ENCODE measurements around the gene CLCN7. TPM values are rescaled to one million over a fixed set of nuclear protein-coding genes. Genes with fewer than 3 reads are reported as not detected.

CLCN7 gene
- polyA plus RNA-seq, 1 donor from 2014 or later, result 40.9 TPM

DNA sequence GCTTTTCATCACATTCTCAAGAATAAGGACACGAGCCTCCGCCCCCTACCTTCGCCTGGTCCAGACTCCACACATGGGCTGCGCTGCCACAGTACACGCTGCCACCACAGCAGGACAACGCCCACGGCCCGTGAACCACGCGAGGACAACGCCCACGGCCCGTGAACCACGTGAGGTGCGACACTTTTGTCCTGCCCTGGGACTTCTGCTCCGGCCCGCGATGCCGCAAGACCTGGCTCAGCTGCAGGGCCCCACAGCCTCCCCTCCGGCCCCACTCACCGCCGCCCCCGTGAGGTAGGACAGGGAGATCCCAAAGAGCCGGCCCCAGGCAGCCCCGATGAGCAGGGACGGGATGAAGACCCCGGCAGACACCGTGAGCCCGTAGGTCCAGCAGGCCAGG lies 24.6 kb downstream of the CLCN7 start:
- H3K9me3 ChIP-seq (ENCODE audit: low read length), result no peaks in the 10 kb centered on the region
- no peak overlapping the region for H3K9ac ChIP-seq (ENCODE audit: low read length)
- no peak for TF ChIP-seq SMC3 (conservative IDR thresholded peaks at IDR 0.05; ENCODE audit: poor library complexity)
- no peak for TF ChIP-seq EZH2 (IDR thresholded peaks at IDR 0.05; ENCODE audit: borderline replicate concordance, insufficient read depth, low read length, poor library complexity, severe bottlenecking)
- TF ChIP-seq RAD21 (conservative IDR thresholded peaks at IDR 0.05), result no peak
- TF ChIP-seq MXI1 (conservative IDR thresholded peaks at IDR 0.05; ENCODE audit: poor library complexity, severe bottlenecking), result no peak
- no peak for TF ChIP-seq TAF1 (IDR thresholded peaks at IDR 0.05; ENCODE audit: low read depth)
- TF ChIP-seq, protein P1, sequence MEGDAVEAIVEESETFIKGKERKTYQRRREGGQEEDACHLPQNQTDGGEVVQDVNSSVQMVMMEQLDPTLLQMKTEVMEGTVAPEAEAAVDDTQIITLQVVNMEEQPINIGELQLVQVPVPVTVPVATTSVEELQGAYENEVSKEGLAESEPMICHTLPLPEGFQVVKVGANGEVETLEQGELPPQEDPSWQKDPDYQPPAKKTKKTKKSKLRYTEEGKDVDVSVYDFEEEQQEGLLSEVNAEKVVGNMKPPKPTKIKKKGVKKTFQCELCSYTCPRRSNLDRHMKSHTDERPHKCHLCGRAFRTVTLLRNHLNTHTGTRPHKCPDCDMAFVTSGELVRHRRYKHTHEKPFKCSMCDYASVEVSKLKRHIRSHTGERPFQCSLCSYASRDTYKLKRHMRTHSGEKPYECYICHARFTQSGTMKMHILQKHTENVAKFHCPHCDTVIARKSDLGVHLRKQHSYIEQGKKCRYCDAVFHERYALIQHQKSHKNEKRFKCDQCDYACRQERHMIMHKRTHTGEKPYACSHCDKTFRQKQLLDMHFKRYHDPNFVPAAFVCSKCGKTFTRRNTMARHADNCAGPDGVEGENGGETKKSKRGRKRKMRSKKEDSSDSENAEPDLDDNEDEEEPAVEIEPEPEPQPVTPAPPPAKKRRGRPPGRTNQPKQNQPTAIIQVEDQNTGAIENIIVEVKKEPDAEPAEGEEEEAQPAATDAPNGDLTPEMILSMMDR (IDR thresholded peaks at IDR 0.05; ENCODE audit: poor library complexity, severe bottlenecking), result no peak
- no peak for TF ChIP-seq POLR2AphosphoS5 (IDR thresholded peaks at IDR 0.05)
- TF ChIP-seq EP300 (conservative IDR thresholded peaks at IDR 0.05; ENCODE audit: poor library complexity, severe bottlenecking), result no peak
- TF ChIP-seq, protein P2, sequence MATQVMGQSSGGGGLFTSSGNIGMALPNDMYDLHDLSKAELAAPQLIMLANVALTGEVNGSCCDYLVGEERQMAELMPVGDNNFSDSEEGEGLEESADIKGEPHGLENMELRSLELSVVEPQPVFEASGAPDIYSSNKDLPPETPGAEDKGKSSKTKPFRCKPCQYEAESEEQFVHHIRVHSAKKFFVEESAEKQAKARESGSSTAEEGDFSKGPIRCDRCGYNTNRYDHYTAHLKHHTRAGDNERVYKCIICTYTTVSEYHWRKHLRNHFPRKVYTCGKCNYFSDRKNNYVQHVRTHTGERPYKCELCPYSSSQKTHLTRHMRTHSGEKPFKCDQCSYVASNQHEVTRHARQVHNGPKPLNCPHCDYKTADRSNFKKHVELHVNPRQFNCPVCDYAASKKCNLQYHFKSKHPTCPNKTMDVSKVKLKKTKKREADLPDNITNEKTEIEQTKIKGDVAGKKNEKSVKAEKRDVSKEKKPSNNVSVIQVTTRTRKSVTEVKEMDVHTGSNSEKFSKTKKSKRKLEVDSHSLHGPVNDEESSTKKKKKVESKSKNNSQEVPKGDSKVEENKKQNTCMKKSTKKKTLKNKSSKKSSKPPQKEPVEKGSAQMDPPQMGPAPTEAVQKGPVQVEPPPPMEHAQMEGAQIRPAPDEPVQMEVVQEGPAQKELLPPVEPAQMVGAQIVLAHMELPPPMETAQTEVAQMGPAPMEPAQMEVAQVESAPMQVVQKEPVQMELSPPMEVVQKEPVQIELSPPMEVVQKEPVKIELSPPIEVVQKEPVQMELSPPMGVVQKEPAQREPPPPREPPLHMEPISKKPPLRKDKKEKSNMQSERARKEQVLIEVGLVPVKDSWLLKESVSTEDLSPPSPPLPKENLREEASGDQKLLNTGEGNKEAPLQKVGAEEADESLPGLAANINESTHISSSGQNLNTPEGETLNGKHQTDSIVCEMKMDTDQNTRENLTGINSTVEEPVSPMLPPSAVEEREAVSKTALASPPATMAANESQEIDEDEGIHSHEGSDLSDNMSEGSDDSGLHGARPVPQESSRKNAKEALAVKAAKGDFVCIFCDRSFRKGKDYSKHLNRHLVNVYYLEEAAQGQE (IDR thresholded peaks at IDR 0.05; ENCODE audit: borderline replicate concordance), result no peak
- no peak overlapping the region for H3K4me2 ChIP-seq (ENCODE audit: low read length)
- no peaks in the 10 kb centered on the region for H3F3A ChIP-seq (ENCODE audit: insufficient read depth, low read length, poor library complexity, severe bottlenecking)
- H3K36me3 ChIP-seq (ENCODE audit: insufficient read depth, low read length), result no peaks in the 10 kb centered on the region
- no peaks in the 10 kb centered on the region for H3K9me2 ChIP-seq (ENCODE audit: insufficient read depth, low read length)
- no peaks in the 10 kb centered on the region for H3K79me2 ChIP-seq (replicated peaks; ENCODE audit: insufficient read depth, low read length)
- no peak overlapping the region for H2AFZ ChIP-seq (ENCODE audit: low read depth, low read length)
- no peak overlapping the region for H3K27ac ChIP-seq (ENCODE audit: low read length)
- H4K20me1 ChIP-seq (ENCODE audit: insufficient read depth), result no peaks in the 10 kb centered on the region
- no peaks in the 10 kb centered on the region for H3K27me3 ChIP-seq (ENCODE audit: insufficient read depth, low read depth, low read length)
- no peak overlapping the region for H3K4me3 ChIP-seq (ENCODE audit: low read length)

DNA sequence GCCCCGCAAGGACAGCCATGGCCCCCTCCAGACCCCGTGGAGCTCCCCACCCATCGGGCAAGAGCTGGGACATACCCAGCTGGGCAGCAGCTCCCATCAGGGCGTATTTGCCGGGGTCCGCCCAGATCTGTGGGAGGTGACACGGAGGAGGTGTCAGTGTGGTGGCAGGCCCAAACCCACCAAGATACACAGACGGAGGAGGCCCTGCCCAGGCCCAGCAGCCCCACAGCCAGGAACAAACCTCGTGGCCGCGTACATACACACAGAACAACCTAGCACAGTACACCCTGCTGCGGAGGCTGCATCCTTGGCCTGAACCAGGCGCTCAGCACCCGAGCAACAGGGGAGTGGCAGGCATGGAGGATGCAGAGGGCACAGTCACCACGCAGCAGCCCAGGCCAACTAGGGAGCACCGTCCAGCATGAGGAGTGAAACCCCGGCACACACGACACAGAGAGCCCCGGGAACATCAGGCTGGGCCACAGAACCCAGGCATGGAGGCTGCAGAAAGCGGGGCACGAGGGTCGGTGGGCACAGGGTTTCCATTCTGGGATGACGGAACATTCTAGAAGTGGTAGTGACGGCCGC lies 25.5 kb downstream of the CLCN7 start:
- TF ChIP-seq TAF1 (IDR thresholded peaks at IDR 0.05; ENCODE audit: low read depth), result no peak
- no peak for TF ChIP-seq SMC3 (conservative IDR thresholded peaks at IDR 0.05; ENCODE audit: poor library complexity)
- TF ChIP-seq EZH2 (IDR thresholded peaks at IDR 0.05; ENCODE audit: borderline replicate concordance, insufficient read depth, low read length, poor library complexity, severe bottlenecking), result no peak
- TF ChIP-seq, protein P2 (IDR thresholded peaks at IDR 0.05; ENCODE audit: borderline replicate concordance), result no peak
- TF ChIP-seq RAD21 (conservative IDR thresholded peaks at IDR 0.05), result no peak
- no peak for TF ChIP-seq POLR2AphosphoS5 (IDR thresholded peaks at IDR 0.05)
- TF ChIP-seq, protein P1 (IDR thresholded peaks at IDR 0.05; ENCODE audit: poor library complexity, severe bottlenecking), result no peak
- TF ChIP-seq MXI1 (conservative IDR thresholded peaks at IDR 0.05; ENCODE audit: poor library complexity, severe bottlenecking), result no peak
- TF ChIP-seq EP300 (conservative IDR thresholded peaks at IDR 0.05; ENCODE audit: poor library complexity, severe bottlenecking), result no peak
- Histone ChIP-seq H3K9ac (ENCODE audit: low read length) (no peak overlapping the region), H3K79me2 (replicated peaks; ENCODE audit: insufficient read depth, low read length) (no peaks in the 10 kb centered on the region), H3K9me2 (ENCODE audit: insufficient read depth, low read length) (no peaks in the 10 kb centered on the region), H3K27me3 (ENCODE audit: insufficient read depth, low read depth, low read length) (no peaks in the 10 kb centered on the region), H4K20me1 (ENCODE audit: insufficient read depth) (no peaks in the 10 kb centered on the region), H2AFZ (ENCODE audit: low read depth, low read length) (no peak overlapping the region), H3K4me2 (ENCODE audit: low read length) (no peak overlapping the region), H3K36me3 (ENCODE audit: insufficient read depth, low read length) (no peaks in the 10 kb centered on the region), H3F3A (ENCODE audit: insufficient read depth, low read length, poor library complexity, severe bottlenecking) (no peaks in the 10 kb centered on the region), H3K27ac (ENCODE audit: low read length) (no peak overlapping the region), H3K4me3 (ENCODE audit: low read length) (no peak overlapping the region), H3K9me3 (ENCODE audit: low read length) (no peaks in the 10 kb centered on the region)
